ENCODE measurements around the gene GRID1.

GRID1 gene

GRCh38 chr10:86340176-86340990 is 26.2 kb downstream of the GRID1 start:
- FAIRE-seq (no peak), DNase-seq (ENCODE audit: insufficient read length, low spot score) (no peak)

GRCh38 chr10:86339226-86339865 is 27.2 kb downstream of the GRID1 start:
- DNase-seq (ENCODE audit: insufficient read length, low spot score) (no peak), FAIRE-seq (no peak)

- FAIRE-seq (no peak), DNase-seq (ENCODE audit: insufficient read length, low spot score) (no peak)
Measured at GRCh38 chr10:86337121-86337601, 29.4 kb downstream of the GRID1 start.

GRCh38 chr10:86336341-86336740 is 30.3 kb downstream of the GRID1 start:
- FAIRE-seq (no peak), DNase-seq (ENCODE audit: insufficient read length, low spot score) (no peak)

- FAIRE-seq: no peak
Measured at GRCh38 chr10:86335831-86336230, 30.8 kb downstream of the GRID1 start.

GRCh38 chr10:86335257-86335656 is 31.3 kb downstream of the GRID1 start:
- DNase-seq (ENCODE audit: insufficient read length, low spot score) (no peak), FAIRE-seq (no peak)

More at GRCh38 chr10:86335831-86336230, 30.8 kb downstream of the GRID1 start:
- no peak for DNase-seq (ENCODE audit: insufficient read length, low spot score)

GRCh38 chr10:86334488-86335085 is 32.0 kb downstream of the GRID1 start:
- DNase-seq (ENCODE audit: insufficient read length, low spot score): no peak
- no peak for FAIRE-seq

- FAIRE-seq (no peak), DNase-seq (ENCODE audit: insufficient read length, low spot score) (no peak)
Measured at GRCh38 chr10:86333826-86334487, 32.6 kb downstream of the GRID1 start.

- no peak for DNase-seq (ENCODE audit: insufficient read length, low spot score)
- FAIRE-seq: no peak
Measured at GRCh38 chr10:86331861-86332260, 34.7 kb downstream of the GRID1 start.

GRCh38 chr10:86330778-86331763 is 35.5 kb downstream of the GRID1 start:
- no peak for FAIRE-seq
- DNase-seq (ENCODE audit: insufficient read length, low spot score): no peak

- FAIRE-seq: no peak
- DNase-seq (ENCODE audit: insufficient read length, low spot score): no peak
Measured at GRCh38 chr10:86329896-86330680, 36.5 kb downstream of the GRID1 start.

GRCh38 chr10:86329093-86329710 is 37.4 kb downstream of the GRID1 start:
- FAIRE-seq (no peak), DNase-seq (ENCODE audit: insufficient read length, low spot score) (no peak)

- FAIRE-seq (no peak), DNase-seq (ENCODE audit: insufficient read length, low spot score) (no peak)
Measured at GRCh38 chr10:86327954-86328725, 38.5 kb downstream of the GRID1 start.

- FAIRE-seq: no peak
- no peak for DNase-seq (ENCODE audit: insufficient read length, low spot score)
Measured at GRCh38 chr10:86325158-86325557, 41.4 kb downstream of the GRID1 start.

- no peak for FAIRE-seq
- no peak for DNase-seq (ENCODE audit: insufficient read length, low spot score)
Measured at GRCh38 chr10:86321568-86321967, 45.0 kb downstream of the GRID1 start.

- FAIRE-seq: no peak
- DNase-seq (ENCODE audit: insufficient read length, low spot score): no peak
Measured at GRCh38 chr10:86319676-86320075, 46.9 kb downstream of the GRID1 start.

GRCh38 chr10:86317949-86318725 is 48.5 kb downstream of the GRID1 start:
- DNase-seq (ENCODE audit: insufficient read length, low spot score) (no peak), FAIRE-seq (no peak)

Data from HTR-8/SVneo (cell line).